Pericardium fibroblast (primary cell): Measurements from ENCODE around the gene VIPR1. TPM values are rescaled to one million over a fixed set of nuclear protein-coding genes. Genes with fewer than 3 reads are reported as not detected.

ENCODE experiments used
- total RNA-seq: library from RNA; depleted of rRNA; stranded (reverse); fragments of >200 nt; gene quantifications from 2 replicates; pipeline ENCODE4 v1.2.3, GENCODE V29; 2015

Gene VIPR1
- 0.09 and 0.35 TPM in 2 replicates for total RNA-seq

DNA sequence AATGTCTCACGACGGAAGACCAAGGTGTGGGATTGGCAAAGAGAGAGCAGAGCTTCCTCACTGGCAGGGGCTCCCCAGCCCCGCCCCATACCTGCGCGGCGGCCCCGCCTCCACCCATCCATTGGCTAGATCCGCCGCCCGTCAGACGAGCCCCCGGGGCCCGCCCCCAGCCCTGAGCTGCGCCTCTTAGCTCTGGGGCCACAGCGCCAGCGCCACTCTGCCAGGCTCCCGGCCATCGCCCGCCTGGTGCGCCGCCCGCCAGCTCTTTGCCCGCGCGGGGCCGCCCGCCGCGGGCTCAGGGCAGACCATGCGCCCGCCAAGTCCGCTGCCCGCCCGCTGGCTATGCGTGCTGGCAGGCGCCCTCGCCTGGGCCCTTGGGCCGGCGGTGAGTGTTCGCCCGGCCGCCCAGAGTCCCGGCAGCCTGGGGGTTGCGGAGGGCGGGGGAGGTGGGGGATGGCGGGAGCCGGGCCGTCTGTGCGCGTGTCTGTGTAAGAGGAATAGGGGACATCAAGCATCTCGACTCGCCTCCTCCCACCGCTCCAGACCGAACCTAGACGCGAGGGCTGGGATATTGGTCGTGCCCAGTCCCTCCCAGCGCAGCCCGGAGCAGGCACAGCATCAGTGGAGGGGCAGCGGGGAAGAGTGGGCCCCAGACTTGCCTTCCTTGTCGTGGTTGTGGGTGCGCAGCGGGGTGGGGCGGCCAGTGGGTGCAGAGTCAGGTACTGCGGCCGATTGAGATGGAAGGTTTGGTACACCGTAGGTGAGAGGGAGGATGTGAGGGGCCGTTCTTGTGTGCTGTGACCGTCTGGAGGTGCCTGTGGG, at the start of gene VIPR1:
Gene VIPR1 (plus strand): TSS at position 215 of the 822 bp plus-strand sequence. CDS start 93 bp downstream, at position 308.

GRCh38 chr3:42581709-42582473, 79.4 kb downstream of the VIPR1 start, which contains the start of gene SEC22C:
TSS of gene SEC22C (minus strand) at chr3:42581967. CDS start at chr3:42569046, 12,921 bp downstream.

Other genes starting within 250 kb of the VIPR1 start
- gene CCK, start 236.5 kb upstream of the VIPR1 start, total RNA-seq, result not detected in 2 replicates
- gene LYZL4, start 92.0 kb upstream of the VIPR1 start, total RNA-seq, result not detected in 2 replicates
- 42.5 and 52.7 TPM in 2 replicates for gene SEC22C, start 79.3 kb downstream of the VIPR1 start, total RNA-seq
- gene SS18L2, start 88.2 kb downstream of the VIPR1 start, total RNA-seq, result 16.8 and 22.0 TPM in 2 replicates
- gene NKTR, start 98.0 kb downstream of the VIPR1 start, total RNA-seq, result 12.6 and 14.2 TPM in 2 replicates
- gene ZBTB47, start 151.1 kb downstream of the VIPR1 start, total RNA-seq, result 28.9 and 34.1 TPM in 2 replicates
- 0.17 TPM in 1 of 2 replicates, not detected in the other for gene KLHL40, start 182.9 kb downstream of the VIPR1 start, total RNA-seq
- not detected in 2 replicates for gene HHATL, start 200.2 kb downstream of the VIPR1 start, total RNA-seq